ENCODE measurements around the gene PLA2G12B. TPM values are rescaled to one million over a fixed set of nuclear protein-coding genes. Genes with fewer than 3 reads are reported as not detected.

PLA2G12B gene
- total RNA-seq, 1 donor from 2014 or later = not detected

GRCh38 chr10:72886621-72887020 is 68.0 kb downstream of the PLA2G12B start:
- H3K36me3 ChIP-seq (ENCODE audit: control insufficient read depth, insufficient read depth, low read length) = peaks cover 2% of the 10 kb centered on the region
- H3K27me3 ChIP-seq (ENCODE audit: control insufficient read depth, insufficient read depth, low read length) = no peaks in the 10 kb centered on the region
- H3K4me3 ChIP-seq (ENCODE audit: low read depth, low read length) = no peak overlapping the region
- DNase-seq (ENCODE audit: low read depth) (no peak), FAIRE-seq (no peak)
- TF ChIP-seq, protein P1, sequence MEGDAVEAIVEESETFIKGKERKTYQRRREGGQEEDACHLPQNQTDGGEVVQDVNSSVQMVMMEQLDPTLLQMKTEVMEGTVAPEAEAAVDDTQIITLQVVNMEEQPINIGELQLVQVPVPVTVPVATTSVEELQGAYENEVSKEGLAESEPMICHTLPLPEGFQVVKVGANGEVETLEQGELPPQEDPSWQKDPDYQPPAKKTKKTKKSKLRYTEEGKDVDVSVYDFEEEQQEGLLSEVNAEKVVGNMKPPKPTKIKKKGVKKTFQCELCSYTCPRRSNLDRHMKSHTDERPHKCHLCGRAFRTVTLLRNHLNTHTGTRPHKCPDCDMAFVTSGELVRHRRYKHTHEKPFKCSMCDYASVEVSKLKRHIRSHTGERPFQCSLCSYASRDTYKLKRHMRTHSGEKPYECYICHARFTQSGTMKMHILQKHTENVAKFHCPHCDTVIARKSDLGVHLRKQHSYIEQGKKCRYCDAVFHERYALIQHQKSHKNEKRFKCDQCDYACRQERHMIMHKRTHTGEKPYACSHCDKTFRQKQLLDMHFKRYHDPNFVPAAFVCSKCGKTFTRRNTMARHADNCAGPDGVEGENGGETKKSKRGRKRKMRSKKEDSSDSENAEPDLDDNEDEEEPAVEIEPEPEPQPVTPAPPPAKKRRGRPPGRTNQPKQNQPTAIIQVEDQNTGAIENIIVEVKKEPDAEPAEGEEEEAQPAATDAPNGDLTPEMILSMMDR (IDR thresholded peaks at IDR 0.05; ENCODE audit: insufficient read depth, low read length, severe bottlenecking) = no peak

- no peak for FAIRE-seq
- no peak for DNase-seq (ENCODE audit: low read depth)
- Histone ChIP-seq H3K4me3 (ENCODE audit: low read depth, low read length) (no peak overlapping the region), H3K27me3 (ENCODE audit: control insufficient read depth, insufficient read depth, low read length) (no peaks in the 10 kb centered on the region), H3K36me3 (ENCODE audit: control insufficient read depth, insufficient read depth, low read length) (peaks cover 2% of the 10 kb centered on the region)
- TF ChIP-seq, protein P1 (IDR thresholded peaks at IDR 0.05; ENCODE audit: insufficient read depth, low read length, severe bottlenecking) = no peak
Observed at GRCh38 chr10:72885953-72886352, 68.7 kb downstream of the PLA2G12B start.

Other genes with a start within 250 kb of the PLA2G12B start
- 0.13 TPM in 1 of 2 replicates, not detected in the other for gene OIT3, start 61.1 kb downstream of the PLA2G12B start, total RNA-seq
- 138 and 173 TPM in 2 replicates for gene P4HA1, start 142.1 kb upstream of the PLA2G12B start, total RNA-seq
- 0.64 and 1.1 TPM in 2 replicates for gene NUDT13, start 155.6 kb upstream of the PLA2G12B start, total RNA-seq
- gene ECD, start 213.2 kb upstream of the PLA2G12B start, total RNA-seq = 16.8 and 17.6 TPM in 2 replicates
- gene FAM149B1, start 213.3 kb upstream of the PLA2G12B start, total RNA-seq = 17.6 and 24.3 TPM in 2 replicates

Measured in bronchial epithelial cell (primary cell).